GM23338 (cell line): ENCODE measurements around the gene KIF3C. TPM values are rescaled to one million over a fixed set of nuclear protein-coding genes. Genes with fewer than 3 reads are reported as not detected.

Source experiments
- ATAC-seq: fragments of 200-7000 bp; cut with Tn5 transposase; 3 replicates; pipeline ENCODE4 v1.9.1; 2020
- DNase-seq: peaks from one replicate; pipeline ENCODE4 v3.0.0-alpha.2; 2015; ENCODE audit warnings: low spot score
- H2AFZ ChIP-seq: fragments of 200-600 bp; sonication (generic); 2 replicates; pipeline ENCODE4 v1.8.0; 2016; ENCODE audit warnings: antibody characterized with exemption, mild to moderate bottlenecking, moderate library complexity
- H3F3A ChIP-seq: fragments of 200-600 bp; sonication (generic); replicated peaks from 2 replicates; pipeline ENCODE4 v1.8.0; 2017; ENCODE audit warnings: antibody characterized with exemption, mixed run types, low read depth
- H3K27ac ChIP-seq: fragments of 200-600 bp; sonication (generic); 2 replicates; pipeline ENCODE4 v1.6.1; 2016; ENCODE audit warnings: low read depth
- H3K27me3 ChIP-seq: fragments of 200-600 bp; sonication (generic); 2 replicates; pipeline ENCODE4 v1.8.0; 2016; ENCODE audit warnings: mild to moderate bottlenecking, mixed run types, moderate library complexity; ENCODE audit not compliant: insufficient read depth
- H3K36me3 ChIP-seq: fragments of 200-600 bp; sonication (generic); 2 replicates; pipeline ENCODE4 v1.8.0; 2016; ENCODE audit warnings: mild to moderate bottlenecking; ENCODE audit not compliant: insufficient read depth
- H3K4me1 ChIP-seq: fragments of 200-600 bp; sonication (generic); 2 replicates; pipeline ENCODE4 v1.8.0; 2016; ENCODE audit warnings: mild to moderate bottlenecking, moderate library complexity; ENCODE audit not compliant: insufficient read depth
- H3K4me2 ChIP-seq: fragments of 200-600 bp; sonication (generic); 2 replicates; pipeline ENCODE4 v1.7.1; 2017; ENCODE audit warnings: mixed run types
- H3K4me3 ChIP-seq: fragments of 200-600 bp; sonication (generic); 2 replicates; pipeline ENCODE4 v1.6.1; 2016; ENCODE audit warnings: mixed run types
- H3K79me2 ChIP-seq: fragments of 200-600 bp; sonication (generic); replicated peaks from 2 replicates; pipeline ENCODE4 v1.8.0; 2017; ENCODE audit warnings: mild to moderate bottlenecking; ENCODE audit not compliant: insufficient read depth
- H3K9me2 ChIP-seq: fragments of 200-600 bp; sonication (generic); 2 replicates; pipeline ENCODE4 v1.8.0; 2017; ENCODE audit not compliant: insufficient read depth
- H4K20me1 ChIP-seq: fragments of 200-600 bp; sonication (generic); replicated peaks from 2 replicates; pipeline ENCODE4 v1.8.0; 2017; ENCODE audit warnings: mild to moderate bottlenecking; ENCODE audit not compliant: insufficient read depth
- H3K27ac Mint-ChIP-seq: 2 replicates; pipeline ENCODE4 v1.8.0; 2020; ENCODE audit warnings: inconsistent platforms, mild to moderate bottlenecking, moderate library complexity, mixed read lengths
- H3K27me3 Mint-ChIP-seq: 3 replicates; pipeline ENCODE4 v1.8.0; 2022; ENCODE audit warnings: low read depth, mild to moderate bottlenecking, moderate library complexity, mixed read lengths, inconsistent platforms; ENCODE audit not compliant: insufficient read depth, poor library complexity
- H3K36me3 Mint-ChIP-seq: 3 replicates; pipeline ENCODE4 v1.8.0; 2021; ENCODE audit warnings: low read depth, mild to moderate bottlenecking, inconsistent platforms, moderate library complexity, mixed read lengths
- H3K4me1 Mint-ChIP-seq: 3 replicates; pipeline ENCODE4 v1.8.0; 2020; ENCODE audit warnings: mild to moderate bottlenecking, inconsistent platforms, mixed read lengths
- H3K4me3 Mint-ChIP-seq: 3 replicates; pipeline ENCODE4 v1.8.0; 2021; ENCODE audit warnings: moderate library complexity, mild to moderate bottlenecking, inconsistent platforms, mixed read lengths
- H3K9me3 Mint-ChIP-seq: 3 replicates; pipeline ENCODE4 v1.8.0; 2020; ENCODE audit warnings: moderate library complexity, mild to moderate bottlenecking, inconsistent platforms, mixed read lengths
- CREB1 ChIP-seq: fragments of 250-450 bp; sonication (Bioruptor Pico); IDR thresholded peaks from 2 replicates; pipeline ENCODE4 v1.5.0; 2020; ENCODE audit warnings: low read depth, mild to moderate bottlenecking, moderate library complexity
- EZH2 ChIP-seq: fragments of 200-600 bp; sonication (generic); IDR thresholded peaks from one replicate; pipeline ENCODE4 v1.8.0; 2017; ENCODE audit warnings: antibody characterized with exemption, mild to moderate bottlenecking, low read depth; ENCODE audit not compliant: unreplicated experiment
- JUNB ChIP-seq: IDR thresholded peaks from one replicate; pipeline ENCODE4 v1.6.1; 2016; ENCODE audit warnings: antibody characterized with exemption; ENCODE audit not compliant: unreplicated experiment
- POLR2AphosphoS5 ChIP-seq: IDR thresholded peaks from 2 replicates; pipeline ENCODE4 v1.6.1; 2016; ENCODE audit warnings: antibody characterized with exemption, low read depth
- STAT1 ChIP-seq: IDR thresholded peaks from one replicate; pipeline ENCODE4 v1.6.1; 2016; ENCODE audit warnings: antibody characterized with exemption; ENCODE audit not compliant: unreplicated experiment
- ZNF114 ChIP-seq: fragments of 250-450 bp; sonication (Bioruptor Pico); IDR thresholded peaks from 2 replicates; pipeline ENCODE4 v1.5.0; 2020; ENCODE audit warnings: mild to moderate bottlenecking, moderate library complexity
- polyA plus RNA-seq: library from polyadenylated mRNA; unstranded; fragments of >200 nt; fragmentation: Nextera tagmentation; extraction: Ambion mirVana; gene quantifications from 2 replicates; pipeline ENCODE4 v1.2.1, GENCODE V29; 2016
- total RNA-seq: library from RNA; depleted of rRNA; stranded (reverse); fragments of >200 nt; shearing (Covaris generic); gene quantifications from 2 replicates; pipeline ENCODE4 v1.2.3, GENCODE V29; 2014
- TF ChIP-seq, protein P1 (sequence below): IDR thresholded peaks from one replicate; pipeline ENCODE4 v1.6.1; 2018; ENCODE audit warnings: antibody characterized with exemption; ENCODE audit not compliant: unreplicated experiment
- TF ChIP-seq, protein P2 (sequence below), 2 experiments: fragments of 200-600 bp in 1 of 2; sonication (generic) in 1 of 2; conservative IDR thresholded peaks; 2 replicates each; pipeline versions ENCODE4 v1.5.1 to v1.6.1; 2016 to 2017; ENCODE audit warnings: antibody characterized with exemption in 2 of 2, low read depth in 2 of 2, mild to moderate bottlenecking in 2 of 2, moderate library complexity in 1 of 2
- TF ChIP-seq, protein P3 (sequence below): fragments of 250-450 bp; sonication (Bioruptor Pico); IDR thresholded peaks from 2 replicates; pipeline ENCODE4 v1.5.0; 2020; ENCODE audit warnings: mild to moderate bottlenecking, moderate library complexity

KIF3C gene
- total and polyA plus RNA-seq, 2 experiments from 2014 or later, result 14.9 to 40.0 TPM

DNA sequence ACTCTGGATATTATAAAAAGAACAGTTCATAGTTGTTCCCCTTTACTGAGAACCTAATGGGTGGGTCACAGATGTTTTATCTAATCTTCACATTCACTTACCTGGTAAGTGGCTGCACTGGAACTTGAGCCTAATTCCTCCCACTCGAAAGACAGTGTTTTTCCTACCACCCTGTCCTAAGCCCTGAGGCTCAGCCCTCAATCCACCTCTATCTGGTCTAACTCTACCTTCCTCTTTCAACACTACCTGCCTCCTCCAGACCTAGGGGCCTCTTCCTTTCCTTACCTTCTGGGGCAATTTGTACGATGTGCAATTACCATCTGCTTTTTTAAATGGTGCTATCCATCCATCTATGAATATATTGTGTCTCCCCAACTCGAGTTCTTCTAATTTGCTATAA lies 9.7 kb upstream of the KIF3C start (continued):
- TF ChIP-seq, protein P1, sequence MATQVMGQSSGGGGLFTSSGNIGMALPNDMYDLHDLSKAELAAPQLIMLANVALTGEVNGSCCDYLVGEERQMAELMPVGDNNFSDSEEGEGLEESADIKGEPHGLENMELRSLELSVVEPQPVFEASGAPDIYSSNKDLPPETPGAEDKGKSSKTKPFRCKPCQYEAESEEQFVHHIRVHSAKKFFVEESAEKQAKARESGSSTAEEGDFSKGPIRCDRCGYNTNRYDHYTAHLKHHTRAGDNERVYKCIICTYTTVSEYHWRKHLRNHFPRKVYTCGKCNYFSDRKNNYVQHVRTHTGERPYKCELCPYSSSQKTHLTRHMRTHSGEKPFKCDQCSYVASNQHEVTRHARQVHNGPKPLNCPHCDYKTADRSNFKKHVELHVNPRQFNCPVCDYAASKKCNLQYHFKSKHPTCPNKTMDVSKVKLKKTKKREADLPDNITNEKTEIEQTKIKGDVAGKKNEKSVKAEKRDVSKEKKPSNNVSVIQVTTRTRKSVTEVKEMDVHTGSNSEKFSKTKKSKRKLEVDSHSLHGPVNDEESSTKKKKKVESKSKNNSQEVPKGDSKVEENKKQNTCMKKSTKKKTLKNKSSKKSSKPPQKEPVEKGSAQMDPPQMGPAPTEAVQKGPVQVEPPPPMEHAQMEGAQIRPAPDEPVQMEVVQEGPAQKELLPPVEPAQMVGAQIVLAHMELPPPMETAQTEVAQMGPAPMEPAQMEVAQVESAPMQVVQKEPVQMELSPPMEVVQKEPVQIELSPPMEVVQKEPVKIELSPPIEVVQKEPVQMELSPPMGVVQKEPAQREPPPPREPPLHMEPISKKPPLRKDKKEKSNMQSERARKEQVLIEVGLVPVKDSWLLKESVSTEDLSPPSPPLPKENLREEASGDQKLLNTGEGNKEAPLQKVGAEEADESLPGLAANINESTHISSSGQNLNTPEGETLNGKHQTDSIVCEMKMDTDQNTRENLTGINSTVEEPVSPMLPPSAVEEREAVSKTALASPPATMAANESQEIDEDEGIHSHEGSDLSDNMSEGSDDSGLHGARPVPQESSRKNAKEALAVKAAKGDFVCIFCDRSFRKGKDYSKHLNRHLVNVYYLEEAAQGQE, result no peak

DNA sequence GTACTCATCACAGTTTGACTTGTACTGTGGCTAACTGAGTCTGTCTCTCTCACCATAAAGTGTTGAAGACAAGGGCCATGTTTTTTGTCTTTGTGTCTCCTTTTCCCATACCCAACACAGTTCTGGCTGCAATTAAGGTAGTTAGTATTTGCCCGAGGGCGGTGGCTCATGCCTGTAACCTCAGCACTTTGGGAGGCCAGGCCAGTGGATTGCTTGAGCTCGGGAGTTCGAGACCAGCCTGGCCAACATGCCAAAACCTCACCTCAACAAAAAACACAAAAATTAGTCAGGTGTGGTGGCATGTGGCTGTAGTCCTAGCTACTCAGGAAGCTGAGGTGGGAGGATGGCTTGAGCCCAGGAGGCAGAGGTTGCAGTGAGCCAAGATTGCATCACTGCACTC lies 6.9 kb upstream of the KIF3C start:
- H3K4me1 Mint-ChIP-seq, result no peaks in the 10 kb centered on the region; the same call in 2 of the 3 replicates
- Histone ChIP-seq H3K4me1 (no peaks in the 10 kb centered on the region), H2AFZ (no peak overlapping the region), H3K4me2 (no peak overlapping the region), H3K27ac (no peak overlapping the region), H4K20me1 (no peaks in the 10 kb centered on the region), H3K79me2 (no peaks in the 10 kb centered on the region), H3K9me2 (no peaks in the 10 kb centered on the region; the same call in 1 of the 2 replicates), H3K27me3 (no peaks in the 10 kb centered on the region), H3K4me3 (no peak overlapping the region), H3F3A (peaks cover 3% of the 10 kb centered on the region; the same call in 1 of the 2 replicates), H3K36me3 (no peaks in the 10 kb centered on the region)
- H3K4me3 Mint-ChIP-seq, result no peak overlapping the region
- no peak for DNase-seq
- no peaks in the 10 kb centered on the region for H3K9me3 Mint-ChIP-seq
- no peak for ATAC-seq
- peaks cover 4% of the 10 kb centered on the region for H3K27me3 Mint-ChIP-seq
- no peaks in the 10 kb centered on the region; the same call in 2 of the 3 replicates for H3K36me3 Mint-ChIP-seq
- H3K27ac Mint-ChIP-seq, result no peak overlapping the region
- TF ChIP-seq, protein P2, sequence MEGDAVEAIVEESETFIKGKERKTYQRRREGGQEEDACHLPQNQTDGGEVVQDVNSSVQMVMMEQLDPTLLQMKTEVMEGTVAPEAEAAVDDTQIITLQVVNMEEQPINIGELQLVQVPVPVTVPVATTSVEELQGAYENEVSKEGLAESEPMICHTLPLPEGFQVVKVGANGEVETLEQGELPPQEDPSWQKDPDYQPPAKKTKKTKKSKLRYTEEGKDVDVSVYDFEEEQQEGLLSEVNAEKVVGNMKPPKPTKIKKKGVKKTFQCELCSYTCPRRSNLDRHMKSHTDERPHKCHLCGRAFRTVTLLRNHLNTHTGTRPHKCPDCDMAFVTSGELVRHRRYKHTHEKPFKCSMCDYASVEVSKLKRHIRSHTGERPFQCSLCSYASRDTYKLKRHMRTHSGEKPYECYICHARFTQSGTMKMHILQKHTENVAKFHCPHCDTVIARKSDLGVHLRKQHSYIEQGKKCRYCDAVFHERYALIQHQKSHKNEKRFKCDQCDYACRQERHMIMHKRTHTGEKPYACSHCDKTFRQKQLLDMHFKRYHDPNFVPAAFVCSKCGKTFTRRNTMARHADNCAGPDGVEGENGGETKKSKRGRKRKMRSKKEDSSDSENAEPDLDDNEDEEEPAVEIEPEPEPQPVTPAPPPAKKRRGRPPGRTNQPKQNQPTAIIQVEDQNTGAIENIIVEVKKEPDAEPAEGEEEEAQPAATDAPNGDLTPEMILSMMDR (conservative IDR thresholded peaks at IDR 0.05; ENCODE audit: low read depth in 2 of 2), result no peak
- TF ChIP-seq, protein P1, result no peak
- TF ChIP-seq JUNB (no peak), CREB1 (CRISPR knock-in tag) (no peak), POLR2AphosphoS5 (no peak), EZH2 (no peak), STAT1 (no peak), ZNF114 (CRISPR knock-in tag) (no peak)
- TF ChIP-seq, protein P3, sequence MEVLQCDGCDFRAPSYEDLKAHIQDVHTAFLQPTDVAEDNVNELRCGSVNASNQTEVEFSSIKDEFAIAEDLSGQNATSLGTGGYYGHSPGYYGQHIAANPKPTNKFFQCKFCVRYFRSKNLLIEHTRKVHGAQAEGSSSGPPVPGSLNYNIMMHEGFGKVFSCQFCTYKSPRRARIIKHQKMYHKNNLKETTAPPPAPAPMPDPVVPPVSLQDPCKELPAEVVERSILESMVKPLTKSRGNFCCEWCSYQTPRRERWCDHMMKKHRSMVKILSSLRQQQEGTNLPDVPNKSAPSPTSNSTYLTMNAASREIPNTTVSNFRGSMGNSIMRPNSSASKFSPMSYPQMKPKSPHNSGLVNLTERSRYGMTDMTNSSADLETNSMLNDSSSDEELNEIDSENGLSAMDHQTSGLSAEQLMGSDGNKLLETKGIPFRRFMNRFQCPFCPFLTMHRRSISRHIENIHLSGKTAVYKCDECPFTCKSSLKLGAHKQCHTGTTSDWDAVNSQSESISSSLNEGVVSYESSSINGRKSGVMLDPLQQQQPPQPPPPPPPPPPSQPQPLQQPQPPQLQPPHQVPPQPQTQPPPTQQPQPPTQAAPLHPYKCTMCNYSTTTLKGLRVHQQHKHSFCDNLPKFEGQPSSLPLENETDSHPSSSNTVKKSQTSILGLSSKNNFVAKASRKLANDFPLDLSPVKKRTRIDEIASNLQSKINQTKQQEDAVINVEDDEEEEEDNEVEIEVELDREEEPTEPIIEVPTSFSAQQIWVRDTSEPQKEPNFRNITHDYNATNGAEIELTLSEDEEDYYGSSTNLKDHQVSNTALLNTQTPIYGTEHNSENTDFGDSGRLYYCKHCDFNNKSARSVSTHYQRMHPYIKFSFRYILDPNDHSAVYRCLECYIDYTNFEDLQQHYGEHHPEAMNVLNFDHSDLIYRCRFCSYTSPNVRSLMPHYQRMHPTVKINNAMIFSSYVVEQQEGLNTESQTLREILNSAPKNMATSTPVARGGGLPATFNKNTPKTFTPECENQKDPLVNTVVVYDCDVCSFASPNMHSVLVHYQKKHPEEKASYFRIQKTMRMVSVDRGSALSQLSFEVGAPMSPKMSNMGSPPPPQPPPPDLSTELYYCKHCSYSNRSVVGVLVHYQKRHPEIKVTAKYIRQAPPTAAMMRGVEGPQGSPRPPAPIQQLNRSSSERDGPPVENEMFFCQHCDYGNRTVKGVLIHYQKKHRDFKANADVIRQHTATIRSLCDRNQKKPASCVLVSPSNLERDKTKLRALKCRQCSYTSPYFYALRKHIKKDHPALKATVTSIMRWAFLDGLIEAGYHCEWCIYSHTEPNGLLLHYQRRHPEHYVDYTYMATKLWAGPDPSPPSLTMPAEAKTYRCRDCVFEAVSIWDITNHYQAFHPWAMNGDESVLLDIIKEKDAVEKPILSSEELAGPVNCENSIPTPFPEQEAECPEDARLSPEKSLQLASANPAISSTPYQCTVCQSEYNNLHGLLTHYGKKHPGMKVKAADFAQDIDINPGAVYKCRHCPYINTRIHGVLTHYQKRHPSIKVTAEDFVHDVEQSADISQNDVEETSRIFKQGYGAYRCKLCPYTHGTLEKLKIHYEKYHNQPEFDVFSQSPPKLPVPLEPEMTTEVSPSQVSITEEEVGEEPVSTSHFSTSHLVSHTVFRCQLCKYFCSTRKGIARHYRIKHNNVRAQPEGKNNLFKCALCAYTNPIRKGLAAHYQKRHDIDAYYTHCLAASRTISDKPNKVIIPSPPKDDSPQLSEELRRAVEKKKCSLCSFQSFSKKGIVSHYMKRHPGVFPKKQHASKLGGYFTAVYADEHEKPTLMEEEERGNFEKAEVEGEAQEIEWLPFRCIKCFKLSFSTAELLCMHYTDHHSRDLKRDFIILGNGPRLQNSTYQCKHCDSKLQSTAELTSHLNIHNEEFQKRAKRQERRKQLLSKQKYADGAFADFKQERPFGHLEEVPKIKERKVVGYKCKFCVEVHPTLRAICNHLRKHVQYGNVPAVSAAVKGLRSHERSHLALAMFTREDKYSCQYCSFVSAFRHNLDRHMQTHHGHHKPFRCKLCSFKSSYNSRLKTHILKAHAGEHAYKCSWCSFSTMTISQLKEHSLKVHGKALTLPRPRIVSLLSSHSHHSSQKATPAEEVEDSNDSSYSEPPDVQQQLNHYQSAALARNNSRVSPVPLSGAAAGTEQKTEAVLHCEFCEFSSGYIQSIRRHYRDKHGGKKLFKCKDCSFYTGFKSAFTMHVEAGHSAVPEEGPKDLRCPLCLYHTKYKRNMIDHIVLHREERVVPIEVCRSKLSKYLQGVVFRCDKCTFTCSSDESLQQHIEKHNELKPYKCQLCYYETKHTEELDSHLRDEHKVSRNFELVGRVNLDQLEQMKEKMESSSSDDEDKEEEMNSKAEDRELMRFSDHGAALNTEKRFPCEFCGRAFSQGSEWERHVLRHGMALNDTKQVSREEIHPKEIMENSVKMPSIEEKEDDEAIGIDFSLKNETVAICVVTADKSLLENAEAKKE (CRISPR knock-in tag), result no peak
